ENCODE measurements around the gene FBLN1. TPM values are rescaled to one million over a fixed set of nuclear protein-coding genes. Genes with fewer than 3 reads are reported as not detected.

Gene FBLN1
- total RNA-seq, 8 experiments from 2014 or later = 1.2 to 67.4 (median 4.5) TPM

- no peak overlapping the region for H3K27ac ChIP-seq
- no peak overlapping the region for H3K4me3 ChIP-seq
- WGBS, 10 experiments = 74 to 100% (median 93%) methylated on average over 2 to 3 of the region's 3 CpGs; no CpG with 5 or more reads in 2 of the 10 experiments
- H3K4me1 ChIP-seq (replicated peaks in 1 of 2) = peaks cover 1 to 4% of the 10 kb centered on the region in 2 donors
- no peak for ATAC-seq (replicated peaks in 6 of 8)
- in situ Hi-C loops (cut with MboI; ENCODE audit: low pct_unique_long_range_greater_than_20kb in 2 of 9, low sequenced_read_pairs in 9 of 9, unreplicated experiment in 9 of 9) = no loop called here
Measured at GRCh38 chr22:45638197-45638596, 135.5 kb downstream of the FBLN1 start.

GRCh38 chr22:45638834-45639746 is 136.4 kb downstream of the FBLN1 start:
- H3K4me3 ChIP-seq = no peak overlapping the region
- no peaks in the 10 kb centered on the region for H3K4me1 ChIP-seq (replicated peaks in 1 of 2)
- 25 to 100% (median 79%) methylated on average over 1 to 11 of the region's 21 CpGs; no CpG with 5 or more reads in 3 of the 10 experiments for WGBS, 10 experiments
- ATAC-seq (replicated peaks in 6 of 8) = peak in 3 of 8 experiments; percentile 95 to 98 (median 97)
- H3K27ac ChIP-seq = no peak overlapping the region
- in situ Hi-C loops (cut with MboI; ENCODE audit: low pct_unique_long_range_greater_than_20kb in 2 of 9, low sequenced_read_pairs in 9 of 9, unreplicated experiment in 9 of 9) = no loop called here

GRCh38 chr22:45639747-45640102 is 137.0 kb downstream of the FBLN1 start:
- Histone ChIP-seq H3K4me1 (replicated peaks in 1 of 2) (no peaks in the 10 kb centered on the region), H3K4me3 (no peak overlapping the region), H3K27ac (no peak overlapping the region)
- in situ Hi-C loops (cut with MboI; ENCODE audit: low pct_unique_long_range_greater_than_20kb in 2 of 9, low sequenced_read_pairs in 9 of 9, unreplicated experiment in 9 of 9) = no loop called here
- no peak for ATAC-seq (replicated peaks in 6 of 8)
- 60 to 68% methylated on average over 2 to 3 of the region's 7 CpGs; no CpG with 5 or more reads in 8 of the 10 experiments for WGBS, 10 experiments

GRCh38 chr22:45640291-45640940 is 137.7 kb downstream of the FBLN1 start:
- H3K4me3 ChIP-seq = no peak overlapping the region
- in situ Hi-C loops (cut with MboI; ENCODE audit: low pct_unique_long_range_greater_than_20kb in 2 of 9, low sequenced_read_pairs in 9 of 9, unreplicated experiment in 9 of 9) = no loop called here
- no peaks in the 10 kb centered on the region for H3K4me1 ChIP-seq (replicated peaks in 1 of 2)
- no peak for ATAC-seq (replicated peaks in 6 of 8)
- WGBS, 10 experiments = 57 to 80% (median 70%) methylated on average over 2 to 3 of the region's 7 CpGs; no CpG with 5 or more reads in 7 of the 10 experiments
- H3K27ac ChIP-seq = no peak overlapping the region

GRCh38 chr22:45640941-45641621 is 138.4 kb downstream of the FBLN1 start:
- no peaks in the 10 kb centered on the region for H3K4me1 ChIP-seq (replicated peaks in 1 of 2)
- no peak overlapping the region for H3K27ac ChIP-seq
- in situ Hi-C loops (cut with MboI; ENCODE audit: low pct_unique_long_range_greater_than_20kb in 2 of 9, low sequenced_read_pairs in 9 of 9, unreplicated experiment in 9 of 9) = no loop called here
- no peak overlapping the region for H3K4me3 ChIP-seq
- 77 to 100% (median 89%) methylated on average over 1 to 5 of the region's 24 CpGs; no CpG with 5 or more reads in 4 of the 10 experiments for WGBS, 10 experiments
- no peak for ATAC-seq (replicated peaks in 6 of 8)

- 23 to 79% (median 50%) methylated on average over 1 to 2 of the region's 2 CpGs; no CpG with 5 or more reads in 1 of the 10 experiments for WGBS, 10 experiments
- H3K4me1 ChIP-seq (replicated peaks in 1 of 2) = no peaks in the 10 kb centered on the region
- ATAC-seq (replicated peaks in 6 of 8) = no peak
- H3K27ac ChIP-seq = no peak overlapping the region
- in situ Hi-C loops (cut with MboI; ENCODE audit: low pct_unique_long_range_greater_than_20kb in 2 of 9, low sequenced_read_pairs in 9 of 9, unreplicated experiment in 9 of 9) = no loop called here
- no peak overlapping the region for H3K4me3 ChIP-seq
Measured at GRCh38 chr22:45642986-45643385, 140.3 kb downstream of the FBLN1 start.

GRCh38 chr22:45644714-45645113 is 142.0 kb downstream of the FBLN1 start:
- Histone ChIP-seq H3K4me3 (no peak overlapping the region), H3K27ac (no peak overlapping the region), H3K4me1 (replicated peaks in 1 of 2) (no peaks in the 10 kb centered on the region)
- WGBS, 10 experiments = 63 to 100% (median 89%) methylated on average over 2 to 8 of the region's 12 CpGs; no CpG with 5 or more reads in 1 of the 10 experiments
- no peak for ATAC-seq (replicated peaks in 6 of 8)
- in situ Hi-C loops (cut with MboI; ENCODE audit: low pct_unique_long_range_greater_than_20kb in 2 of 9, low sequenced_read_pairs in 9 of 9, unreplicated experiment in 9 of 9) = no loop called here

GRCh38 chr22:45645150-45645525 is 142.5 kb downstream of the FBLN1 start:
- Histone ChIP-seq H3K4me1 (replicated peaks in 1 of 2) (no peaks in the 10 kb centered on the region), H3K4me3 (no peak overlapping the region), H3K27ac (no peak overlapping the region)
- peak in 2 of 8 experiments; percentile 8 to 14 for ATAC-seq (replicated peaks in 6 of 8)
- in situ Hi-C loops (cut with MboI; ENCODE audit: low pct_unique_long_range_greater_than_20kb in 2 of 9, low sequenced_read_pairs in 9 of 9, unreplicated experiment in 9 of 9) = no loop called here
- 20 to 86% (median 67%) methylated on average over 1 to 8 of the region's 16 CpGs; no CpG with 5 or more reads in 3 of the 10 experiments for WGBS, 10 experiments

- in situ Hi-C loops (cut with MboI; ENCODE audit: low pct_unique_long_range_greater_than_20kb in 2 of 9, low sequenced_read_pairs in 9 of 9, unreplicated experiment in 9 of 9) = no loop called here
Measured at GRCh38 chr22:45645526-45646414, 143.1 kb downstream of the FBLN1 start.

GRCh38 chr22:45647532-45648225 is 145.0 kb downstream of the FBLN1 start:
- in situ Hi-C loops (cut with MboI; ENCODE audit: low pct_unique_long_range_greater_than_20kb in 2 of 9, low sequenced_read_pairs in 9 of 9, unreplicated experiment in 9 of 9) = no loop called here
- Histone ChIP-seq H3K4me3 (no peak overlapping the region), H3K4me1 (replicated peaks in 1 of 2) (no peaks in the 10 kb centered on the region), H3K27ac (no peak overlapping the region)
- ATAC-seq (replicated peaks in 6 of 8) = no peak
- WGBS, 10 experiments = 68 to 93% (median 85%) methylated on average over 1 to 15 of the region's 18 CpGs; no CpG with 5 or more reads in 1 of the 10 experiments

More at GRCh38 chr22:45645526-45646414, 143.1 kb downstream of the FBLN1 start:
- no peaks in the 10 kb centered on the region for H3K4me1 ChIP-seq (replicated peaks in 1 of 2)
- no peak overlapping the region for H3K4me3 ChIP-seq
- WGBS, 10 experiments = 40 to 100% (median 83%) methylated on average over 1 to 2 of the region's 54 CpGs; no CpG with 5 or more reads in 5 of the 10 experiments
- ATAC-seq (replicated peaks in 6 of 8) = peak; percentile 90 to 100 (median 98)
- no peak overlapping the region for H3K27ac ChIP-seq

- in situ Hi-C loops (cut with MboI; ENCODE audit: low pct_unique_long_range_greater_than_20kb in 2 of 9, low sequenced_read_pairs in 9 of 9, unreplicated experiment in 9 of 9) = no loop called here
- H3K27ac ChIP-seq = no peak overlapping the region
- no peak for ATAC-seq (replicated peaks in 6 of 8)
- 64 to 97% (median 86%) methylated on average over 3 to 16 of the region's 24 CpGs for WGBS, 10 experiments
- H3K4me3 ChIP-seq = no peak overlapping the region
- H3K4me1 ChIP-seq (replicated peaks in 1 of 2) = no peaks in the 10 kb centered on the region
Measured at GRCh38 chr22:45648301-45649117, 145.8 kb downstream of the FBLN1 start.

Measured in motor neuron (in vitro differentiated cells).